CD4-positive, alpha-beta T cell treated with Interleukin-4 for 4 hours (primary cell): Measurements from ENCODE around the gene PUM2.

Experiments
- DNase-seq: peaks from one replicate; pipeline ENCODE4 v3.0.0-alpha.2; 2020

Gene PUM2

GRCh38 chr2:20198796-20199632 lies 151.6 kb downstream of the PUM2 start:
- no peak for DNase-seq
